H1 (cell line): Measurements from ENCODE around the gene HS6ST3. TPM values are rescaled to one million over a fixed set of nuclear protein-coding genes. Genes with fewer than 3 reads are reported as not detected.

Experiments
- CTCF ChIA-PET: fragments of 300-600 bp; sonication (Branson Sonifier 250); formaldehyde crosslinking; loops from one replicate; lab custom pipeline; 2021; ENCODE audit not compliant: partially characterized antibody; lab: Charles Lee
- POLR2A ChIA-PET: fragments of 300-600 bp; sonication (Branson Sonifier 250); formaldehyde crosslinking; loops from one replicate; lab custom pipeline; 2021; ENCODE audit warnings: inconsistent platforms; ENCODE audit not compliant: partially characterized antibody; lab: Charles Lee
- DNase-seq, 2 experiments: peaks; one replicate each; pipeline versions ENCODE4 v3.0.0 to v3.0.0-alpha.2; 2010 to 2022; ENCODE audit warnings: low spot score in 2 of 2, low read depth in 1 of 2, mixed read lengths in 1 of 2
- FAIRE-seq: peaks from 2 replicates; lab custom pipeline; 2011; peaks lifted over from hg19 to GRCh38; lab: Jason Lieb, UNC
- H2AFZ ChIP-seq: 2 replicates; pipeline ENCODE4 v1.8.1; 2012; ENCODE audit warnings: low read length, inconsistent platforms
- H2AK5ac ChIP-seq: 2 replicates; pipeline ENCODE4 v1.6.1; 2013; ENCODE audit warnings: low read depth, low read length
- H2BK120ac ChIP-seq: replicated peaks from 2 replicates; pipeline ENCODE3; 2013; ENCODE audit warnings: low read depth, low read length, inconsistent platforms
- H2BK12ac ChIP-seq: 2 replicates; pipeline ENCODE4 v1.6.1; 2013; ENCODE audit warnings: low read depth, low read length
- H2BK15ac ChIP-seq: 2 replicates; pipeline ENCODE4 v1.6.1; 2013; ENCODE audit warnings: low read length
- H2BK20ac ChIP-seq: 2 replicates; pipeline ENCODE4 v1.6.1; 2013; ENCODE audit warnings: low read length
- H2BK5ac ChIP-seq: 2 replicates; pipeline ENCODE4 v1.6.1; 2013; ENCODE audit warnings: low read depth, low read length
- H3K14ac ChIP-seq: 2 replicates; pipeline ENCODE4 v1.6.1; 2013; ENCODE audit warnings: inconsistent platforms; ENCODE audit not compliant: insufficient read length
- H3K18ac ChIP-seq: 2 replicates; pipeline ENCODE4 v1.6.1; 2013; ENCODE audit warnings: low read length; ENCODE audit errors: extremely low read depth
- H3K23ac ChIP-seq: 2 replicates; pipeline ENCODE4 v1.6.1; 2013; ENCODE audit warnings: inconsistent platforms; ENCODE audit not compliant: insufficient read length
- H3K23me2 ChIP-seq: 2 replicates; pipeline ENCODE4 v1.6.1; 2013; ENCODE audit warnings: low read depth, low read length
- H3K27ac ChIP-seq: 2 replicates; pipeline ENCODE4 v1.6.1; 2011; ENCODE audit warnings: low read depth, low read length, inconsistent platforms
- H3K27me3 ChIP-seq, 4 experiments: replicated peaks in 1 of 4; 1 replicate in 1 of 4; 2 replicates in 3 of 4; pipeline versions ENCODE4 v1.6.1 to v1.8.1; 2011 to 2013; ENCODE audit warnings: low read length in 3 of 4, mild to moderate bottlenecking in 3 of 4, inconsistent platforms in 2 of 4, mixed read lengths in 2 of 4, moderate library complexity in 1 of 4; ENCODE audit not compliant: control insufficient read depth in 3 of 4, insufficient read depth in 3 of 4; ENCODE audit errors: extremely low read depth in 1 of 4
- H3K36me3 ChIP-seq, 4 experiments: 2 replicates each; pipeline versions ENCODE4 v1.6.1 to v1.8.1; 2011 to 2013; ENCODE audit warnings: mild to moderate bottlenecking in 4 of 4, low read length in 3 of 4, moderate library complexity in 2 of 4, control low read depth in 1 of 4, inconsistent platforms in 1 of 4; ENCODE audit not compliant: insufficient read depth in 4 of 4, control insufficient read depth in 2 of 4
- H3K4ac ChIP-seq: replicated peaks from 2 replicates; pipeline ENCODE3; 2013; ENCODE audit warnings: low read length, low read depth, mixed read lengths, inconsistent platforms; ENCODE audit not compliant: insufficient read length
- H3K4me1 ChIP-seq, 4 experiments: replicated peaks in 1 of 4; 1 replicate in 1 of 4; 2 replicates in 3 of 4; pipeline versions ENCODE4 v1.6.1 to v1.8.1; 2011 to 2013; ENCODE audit warnings: low read length in 3 of 4, inconsistent platforms in 2 of 4, mixed read lengths in 1 of 4; ENCODE audit not compliant: insufficient read depth in 4 of 4, control insufficient read depth in 3 of 4
- H3K4me2 ChIP-seq, 2 experiments: 2 replicates each; pipeline versions ENCODE4 v1.6.1 to v1.8.1; 2011 to 2013; ENCODE audit warnings: low read depth in 2 of 2, low read length in 2 of 2, control low read depth in 1 of 2, inconsistent platforms in 1 of 2, mild to moderate bottlenecking in 1 of 2; ENCODE audit not compliant: insufficient read depth in 1 of 2
- H3K4me3 ChIP-seq, 4 experiments: fragments of 200-600, 300-600 bp in 1 of 4; sonication (generic), shearing (Covaris generic), sonication (Bioruptor Twin) in 1 of 4; 2 replicates each; pipeline versions ENCODE4 v1.5.1 to v1.8.1; 2011 to 2016; ENCODE audit warnings: low read length in 4 of 4, low read depth in 3 of 4, control low read depth in 2 of 4, inconsistent platforms in 2 of 4, mild to moderate bottlenecking in 2 of 4, mixed read lengths in 1 of 4, moderate library complexity in 1 of 4; ENCODE audit not compliant: insufficient read depth in 2 of 4; ENCODE audit errors: extremely low read depth in 1 of 4
- H3K56ac ChIP-seq: replicated peaks from 2 replicates; pipeline ENCODE3; 2013; ENCODE audit warnings: low read depth, mild to moderate bottlenecking, mixed read lengths, low read length, inconsistent platforms; ENCODE audit not compliant: insufficient read length
- H3K79me1 ChIP-seq: 2 replicates; pipeline ENCODE4 v1.6.1; 2013; ENCODE audit warnings: low read depth, low read length, control low read depth
- H3K79me2 ChIP-seq, 2 experiments: 2 replicates each; pipeline versions ENCODE4 v1.6.1 to v1.8.1; 2012 to 2013; ENCODE audit warnings: low read length in 2 of 2, mild to moderate bottlenecking in 2 of 2, inconsistent platforms in 1 of 2; ENCODE audit not compliant: insufficient read depth in 2 of 2, control insufficient read depth in 1 of 2
- H3K9ac ChIP-seq, 4 experiments: replicated peaks in 1 of 4; 1 replicate in 1 of 4; 2 replicates in 3 of 4; pipeline versions ENCODE4 v1.6.1 to v1.8.1; 2011 to 2013; ENCODE audit warnings: low read depth in 3 of 4, low read length in 3 of 4, control low read depth in 2 of 4, mild to moderate bottlenecking in 2 of 4, moderate library complexity in 2 of 4, inconsistent platforms in 1 of 4; ENCODE audit errors: extremely low read depth in 1 of 4
- H3K9me3 ChIP-seq, 2 experiments: 2 replicates each; pipeline versions ENCODE4 v1.6.1 to v1.8.1; 2012 to 2013; ENCODE audit warnings: mild to moderate bottlenecking in 2 of 2, moderate library complexity in 2 of 2, control low read depth in 1 of 2, inconsistent platforms in 1 of 2, low read depth in 1 of 2, low read length in 1 of 2, mixed read lengths in 1 of 2; ENCODE audit not compliant: insufficient read depth in 2 of 2
- H4K20me1 ChIP-seq, 2 experiments: replicated peaks in 1 of 2; 2 replicates each; pipeline versions ENCODE3 to v1.8.1; 2011 to 2013; ENCODE audit warnings: inconsistent platforms in 2 of 2, low read length in 2 of 2, mild to moderate bottlenecking in 1 of 2; ENCODE audit not compliant: insufficient read depth in 2 of 2, control insufficient read depth in 1 of 2
- H4K5ac ChIP-seq: 2 replicates; pipeline ENCODE4 v1.6.1; 2013; ENCODE audit warnings: low read length, low read depth, mixed read lengths, inconsistent platforms; ENCODE audit not compliant: insufficient read length
- H4K8ac ChIP-seq: 2 replicates; pipeline ENCODE4 v1.8.0; 2013; ENCODE audit warnings: mild to moderate bottlenecking, moderate library complexity, low read length, inconsistent platforms; ENCODE audit not compliant: insufficient read depth; ENCODE audit errors: extremely low read depth
- H4K91ac ChIP-seq: replicated peaks from 2 replicates; pipeline ENCODE3; 2013; ENCODE audit warnings: low read length, mixed read lengths, inconsistent platforms; ENCODE audit not compliant: insufficient read length
- ATF2 ChIP-seq: IDR thresholded peaks from 2 replicates; pipeline ENCODE4 v1.6.1; 2012; ENCODE audit warnings: low read length, inconsistent platforms
- BRCA1 ChIP-seq: IDR thresholded peaks from 2 replicates; pipeline ENCODE4 v1.6.1; 2012; ENCODE audit warnings: low read depth, low read length, improper control_type of control experiment
- CBX5 ChIP-seq: fragments of 300-800, 300-1000 bp; sonication (generic); IDR thresholded peaks from 2 replicates; pipeline ENCODE4 v1.7.1; 2016; ENCODE audit warnings: antibody characterized with exemption, low read length, low read depth
- CTCF ChIP-seq, 3 experiments: IDR thresholded peaks; 1 replicate in 2 of 3; 2 replicates in 1 of 3; pipeline versions ENCODE4 v1.5.1 to v1.6.1; 2011; ENCODE audit warnings: low read length in 3 of 3, mild to moderate bottlenecking in 3 of 3, inconsistent platforms in 2 of 3, low read depth in 1 of 3, moderate library complexity in 1 of 3; ENCODE audit not compliant: insufficient read depth in 1 of 3; ENCODE audit errors: control extremely low read depth in 1 of 3
- KDM4A ChIP-seq: IDR thresholded peaks from one replicate; pipeline ENCODE4 v1.7.1; 2012; ENCODE audit warnings: low read depth, mild to moderate bottlenecking, moderate library complexity, low read length, inconsistent platforms; ENCODE audit not compliant: severe bottlenecking
- NRF1 ChIP-seq: IDR thresholded peaks from 2 replicates; pipeline ENCODE4 v1.6.1; 2011; ENCODE audit warnings: mild to moderate bottlenecking, low read depth, low read length, improper control_type of control experiment
- POU5F1 ChIP-seq: IDR thresholded peaks from 2 replicates; pipeline ENCODE4 v1.6.1; 2011; ENCODE audit warnings: low read depth, mild to moderate bottlenecking, low read length, moderate library complexity
- RNF2 ChIP-seq: fragments of 200-900, 300-1000 bp; sonication (generic); IDR thresholded peaks from 2 replicates; pipeline ENCODE4 v1.7.1; 2016; ENCODE audit warnings: borderline replicate concordance, low read depth, mild to moderate bottlenecking, antibody characterized with exemption, low read length; ENCODE audit not compliant: poor library complexity, severe bottlenecking; ENCODE audit errors: missing control alignments
- SIN3A ChIP-seq, 2 experiments: IDR thresholded peaks in 1 of 2; conservative IDR thresholded peaks in 1 of 2; 2 replicates each; pipeline ENCODE4 v1.6.1; 2011 to 2012; ENCODE audit warnings: low read length in 2 of 2, improper control_type of control experiment in 1 of 2, low read depth in 1 of 2, mild to moderate bottlenecking in 1 of 2
- WGBS, 2 experiments: shearing (Covaris generic) in 1 of 2; methylation state at CpG; one replicate each; pipeline versions ENCODE4 v1.1.6 to v1.1.7; 2013 to 2015; ENCODE audit warnings: low lambda C conversion rate in 2 of 2, mixed read lengths in 2 of 2, inconsistent platforms in 1 of 2, low coverage in 1 of 2, missing lambda C conversion rate in 1 of 2; ENCODE audit not compliant: insufficient replicate concordance in 2 of 2, insufficient coverage in 1 of 2, insufficient read length in 1 of 2; ENCODE audit errors: extremely low coverage in 1 of 2, missing lambda C conversion rate in 1 of 2; 5-methylcytosine and 5-hydroxymethylcytosine counted together
- polyA plus RNA-seq, 7 experiments: library from polyadenylated mRNA; depleted of rRNA in 3 of 7; stranded (reverse) in 5 of 7; unstranded in 2 of 7; fragments of >200 nt in 5 of 7; fragments of 200-250 nt in 2 of 7; gene quantifications; 1 replicate in 5 of 7; 2 replicates in 1 of 7; 4 replicates in 1 of 7; pipeline versions ENCODE4 v1.2.1 to v1.2.3, GENCODE V29; 2011 to 2013; ENCODE audit warnings: missing spikeins in 2 of 7, mixed read lengths in 2 of 7
- total RNA-seq: library from RNA; stranded (reverse); fragmentation: NEBNext Ultra II Directional; extraction: Animal tissue kit (Norgen Biotek cat#: 25700); gene quantifications from 2 replicates; pipeline ENCODE4 v1.2.1, GENCODE V29; 2021

Gene HS6ST3
- total and polyA plus RNA-seq, 2 of the 8 experiments (the other 6 are each of a cell fraction or from before 2014, with no cell fraction given), result 0.45 to 1.2 TPM

- H3K14ac ChIP-seq, result no peak overlapping the region
- CTCF ChIA-PET, result interaction anchor here (1.1 kb wide), 1 partner anchor 655 kb away, joined by 3 read pairs; no protein-coding TSS in a partner anchor
- H3K18ac ChIP-seq, result no peak overlapping the region
- DNase-seq (no peak), FAIRE-seq (no peak)
- WGBS, 2 experiments, result 83% methylated on average over 1 of the region's 1 CpG; no CpG with 5 or more reads in 1 of the 2 experiments
- POLR2A ChIA-PET, result no interaction called here
- no peak overlapping the region for H2BK12ac ChIP-seq
- no peak overlapping the region for H2AK5ac ChIP-seq
- no peak overlapping the region for H3K4me3 ChIP-seq
- no peak overlapping the region for H4K8ac ChIP-seq
- H4K5ac ChIP-seq, result no peak overlapping the region
- no peak overlapping the region for H3K4ac ChIP-seq
- H3K79me2 ChIP-seq, result no peaks in the 10 kb centered on the region
- no peaks in the 10 kb centered on the region for H3K4me1 ChIP-seq
- H3K23me2 ChIP-seq, result no peaks in the 10 kb centered on the region
- H3K56ac ChIP-seq, result no peak overlapping the region
- H3K9me3 ChIP-seq, result no peaks in the 10 kb centered on the region
- H2BK20ac ChIP-seq, result no peak overlapping the region
- no peaks in the 10 kb centered on the region for H3K27me3 ChIP-seq
- H3K27ac ChIP-seq, result no peak overlapping the region
- no peak overlapping the region for H3K23ac ChIP-seq
- no peak overlapping the region for H4K91ac ChIP-seq
- H4K20me1 ChIP-seq, result no peaks in the 10 kb centered on the region
- no peak overlapping the region for H2AFZ ChIP-seq
- no peak overlapping the region for H2BK15ac ChIP-seq
- H3K79me1 ChIP-seq, result no peaks in the 10 kb centered on the region
- H3K9ac ChIP-seq, result no peak overlapping the region
- no peak overlapping the region for H2BK5ac ChIP-seq
- no peak overlapping the region for H3K4me2 ChIP-seq
- no peak overlapping the region for H2BK120ac ChIP-seq
- H3K36me3 ChIP-seq, result no peaks in the 10 kb centered on the region; a peak in 1 of 8 replicates
- TF ChIP-seq POU5F1, result no peak
- TF ChIP-seq NRF1, result no peak
- TF ChIP-seq BRCA1, result no peak
- no peak for TF ChIP-seq CBX5
- TF ChIP-seq SIN3A (conservative IDR thresholded peaks at IDR 0.05 in 1 of 2, IDR thresholded peaks at IDR 0.05 in 1 of 2; ENCODE audit: low read depth in 1 of 2, low read length in 2 of 2), result no peak
- no peak for TF ChIP-seq CTCF (IDR thresholded peaks at IDR 0.05; ENCODE audit: control extremely low read depth in 1 of 3, insufficient read depth in 1 of 3, low read depth in 1 of 3, low read length in 3 of 3)
- no peak for TF ChIP-seq KDM4A
- TF ChIP-seq RNF2, result no peak
- no peak for TF ChIP-seq ATF2
Observed at GRCh38 chr13:96746886-96747285, 657.0 kb downstream of the HS6ST3 start.
